ENCODE results near the gene FAM186B. TPM values are rescaled to one million over a fixed set of nuclear protein-coding genes. Genes with fewer than 3 reads are reported as not detected.

FAM186B gene
- total RNA-seq, 1 experiment from 2014 or later: 0.42 TPM

DNA sequence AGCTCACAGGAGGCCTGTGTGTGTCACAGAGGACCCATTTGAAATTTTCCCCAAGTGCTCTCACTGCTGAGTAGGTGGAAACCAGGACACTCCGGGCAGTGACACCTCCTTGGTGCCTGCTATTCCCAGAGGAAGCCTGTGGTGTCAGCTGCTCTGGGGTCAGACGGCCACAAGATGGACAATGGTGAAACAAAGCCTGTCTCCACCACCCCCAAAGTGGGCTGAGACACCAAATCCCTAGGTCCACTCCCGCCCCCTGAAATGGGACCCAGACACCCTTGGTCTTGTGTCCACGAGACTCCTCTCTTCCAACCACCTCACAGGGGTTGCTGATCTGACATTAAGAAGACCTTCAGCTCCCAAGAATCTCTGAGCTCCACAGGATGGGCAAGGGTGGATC is 59.6 kb downstream of the FAM186B start:
- Histone ChIP-seq H3K4me2 (ENCODE audit: low read length) (no peak overlapping the region), H2AFZ (ENCODE audit: low read depth, low read length, poor library complexity, severe bottlenecking) (no peak overlapping the region), H3K4me1 (ENCODE audit: control insufficient read depth in 1 of 2, insufficient read depth in 2 of 2, low read length in 2 of 2) (peaks cover 2% of the 10 kb centered on the region in 2 experiments; a peak in 3 of 4 replicates), H3K9me2 (ENCODE audit: insufficient read depth) (no peaks in the 10 kb centered on the region), H3K9ac (ENCODE audit: low read length) (no peak overlapping the region), H3K4me3 (replicated peaks in 1 of 2; ENCODE audit: low read depth in 1 of 2, low read length in 2 of 2) (no peak overlapping the region), H4K20me1 (ENCODE audit: insufficient read depth) (no peaks in the 10 kb centered on the region), H3K36me3 (ENCODE audit: control insufficient read depth in 1 of 2, insufficient read depth in 2 of 2, low read length in 2 of 2) (peaks cover 0 to 7% of the 10 kb centered on the region in 2 experiments; a peak in 2 of 4 replicates), H3K27me3 (ENCODE audit: insufficient read depth, low read length) (no peaks in the 10 kb centered on the region), H3K79me2 (ENCODE audit: insufficient read depth, low read length) (peaks cover under 1% of the 10 kb centered on the region; the same call in 1 of the 2 replicates), H3K27ac (ENCODE audit: low read depth, low read length) (no peak overlapping the region), H3K9me3 (ENCODE audit: control insufficient read depth in 1 of 2, insufficient read depth in 1 of 2, low read depth in 1 of 2, low read length in 2 of 2) (no peaks in the 10 kb centered on the region)
- intact Hi-C loops (cut with micrococcal nuclease): no loop called here
- TF ChIP-seq JUND (IDR thresholded peaks at IDR 0.05): no peak
- TF ChIP-seq ZNF274 (IDR thresholded peaks at IDR 0.05; ENCODE audit: low read depth, low read length): no peak
- no peak for TF ChIP-seq YY1 (IDR thresholded peaks at IDR 0.05; ENCODE audit: extremely low read depth, insufficient replicate concordance, low read depth, low read length)
- TF ChIP-seq RAD21 (IDR thresholded peaks at IDR 0.05; ENCODE audit: low read depth): no peak
- TF ChIP-seq, protein P1, sequence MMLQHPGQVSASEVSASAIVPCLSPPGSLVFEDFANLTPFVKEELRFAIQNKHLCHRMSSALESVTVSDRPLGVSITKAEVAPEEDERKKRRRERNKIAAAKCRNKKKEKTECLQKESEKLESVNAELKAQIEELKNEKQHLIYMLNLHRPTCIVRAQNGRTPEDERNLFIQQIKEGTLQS (IDR thresholded peaks at IDR 0.05): no peak
- TF ChIP-seq, protein P2, sequence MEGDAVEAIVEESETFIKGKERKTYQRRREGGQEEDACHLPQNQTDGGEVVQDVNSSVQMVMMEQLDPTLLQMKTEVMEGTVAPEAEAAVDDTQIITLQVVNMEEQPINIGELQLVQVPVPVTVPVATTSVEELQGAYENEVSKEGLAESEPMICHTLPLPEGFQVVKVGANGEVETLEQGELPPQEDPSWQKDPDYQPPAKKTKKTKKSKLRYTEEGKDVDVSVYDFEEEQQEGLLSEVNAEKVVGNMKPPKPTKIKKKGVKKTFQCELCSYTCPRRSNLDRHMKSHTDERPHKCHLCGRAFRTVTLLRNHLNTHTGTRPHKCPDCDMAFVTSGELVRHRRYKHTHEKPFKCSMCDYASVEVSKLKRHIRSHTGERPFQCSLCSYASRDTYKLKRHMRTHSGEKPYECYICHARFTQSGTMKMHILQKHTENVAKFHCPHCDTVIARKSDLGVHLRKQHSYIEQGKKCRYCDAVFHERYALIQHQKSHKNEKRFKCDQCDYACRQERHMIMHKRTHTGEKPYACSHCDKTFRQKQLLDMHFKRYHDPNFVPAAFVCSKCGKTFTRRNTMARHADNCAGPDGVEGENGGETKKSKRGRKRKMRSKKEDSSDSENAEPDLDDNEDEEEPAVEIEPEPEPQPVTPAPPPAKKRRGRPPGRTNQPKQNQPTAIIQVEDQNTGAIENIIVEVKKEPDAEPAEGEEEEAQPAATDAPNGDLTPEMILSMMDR (IDR thresholded peaks at IDR 0.05 in 2 of 3, conservative IDR thresholded peaks at IDR 0.05 in 1 of 3; ENCODE audit: borderline replicate concordance in 1 of 3, insufficient read depth in 1 of 3, low read depth in 2 of 3, low read length in 2 of 3): no peak
- TF ChIP-seq, protein P3, sequence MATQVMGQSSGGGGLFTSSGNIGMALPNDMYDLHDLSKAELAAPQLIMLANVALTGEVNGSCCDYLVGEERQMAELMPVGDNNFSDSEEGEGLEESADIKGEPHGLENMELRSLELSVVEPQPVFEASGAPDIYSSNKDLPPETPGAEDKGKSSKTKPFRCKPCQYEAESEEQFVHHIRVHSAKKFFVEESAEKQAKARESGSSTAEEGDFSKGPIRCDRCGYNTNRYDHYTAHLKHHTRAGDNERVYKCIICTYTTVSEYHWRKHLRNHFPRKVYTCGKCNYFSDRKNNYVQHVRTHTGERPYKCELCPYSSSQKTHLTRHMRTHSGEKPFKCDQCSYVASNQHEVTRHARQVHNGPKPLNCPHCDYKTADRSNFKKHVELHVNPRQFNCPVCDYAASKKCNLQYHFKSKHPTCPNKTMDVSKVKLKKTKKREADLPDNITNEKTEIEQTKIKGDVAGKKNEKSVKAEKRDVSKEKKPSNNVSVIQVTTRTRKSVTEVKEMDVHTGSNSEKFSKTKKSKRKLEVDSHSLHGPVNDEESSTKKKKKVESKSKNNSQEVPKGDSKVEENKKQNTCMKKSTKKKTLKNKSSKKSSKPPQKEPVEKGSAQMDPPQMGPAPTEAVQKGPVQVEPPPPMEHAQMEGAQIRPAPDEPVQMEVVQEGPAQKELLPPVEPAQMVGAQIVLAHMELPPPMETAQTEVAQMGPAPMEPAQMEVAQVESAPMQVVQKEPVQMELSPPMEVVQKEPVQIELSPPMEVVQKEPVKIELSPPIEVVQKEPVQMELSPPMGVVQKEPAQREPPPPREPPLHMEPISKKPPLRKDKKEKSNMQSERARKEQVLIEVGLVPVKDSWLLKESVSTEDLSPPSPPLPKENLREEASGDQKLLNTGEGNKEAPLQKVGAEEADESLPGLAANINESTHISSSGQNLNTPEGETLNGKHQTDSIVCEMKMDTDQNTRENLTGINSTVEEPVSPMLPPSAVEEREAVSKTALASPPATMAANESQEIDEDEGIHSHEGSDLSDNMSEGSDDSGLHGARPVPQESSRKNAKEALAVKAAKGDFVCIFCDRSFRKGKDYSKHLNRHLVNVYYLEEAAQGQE (IDR thresholded peaks at IDR 0.05; ENCODE audit: low read depth): no peak
- TF ChIP-seq POLR2AphosphoS5 (IDR thresholded peaks at IDR 0.05; ENCODE audit: low read depth, low read length): no peak
- no peak for TF ChIP-seq EZH2phosphoT487 (IDR thresholded peaks at IDR 0.05; ENCODE audit: borderline replicate concordance)
- TF ChIP-seq ELF1 (IDR thresholded peaks at IDR 0.05; ENCODE audit: borderline replicate concordance, low read depth): no peak
- TF ChIP-seq TCF7L2 (IDR thresholded peaks at IDR 0.05; ENCODE audit: borderline replicate concordance, extremely low read depth, insufficient read depth, insufficient read length): no peak
- TF ChIP-seq FOSL1 (IDR thresholded peaks at IDR 0.05; ENCODE audit: low read depth): no peak
- DNase-seq (ENCODE audit: low read depth, low spot score) (no peak), ATAC-seq (no peak)
- RAD21 ChIA-PET (ENCODE audit: low non-redundant PET in 1 of 2, low total read pairs in 2 of 2, uncharacterized antibody in 2 of 2, unreplicated experiment in 2 of 2): no interaction called here
- CTCF ChIA-PET: interaction anchor here (0.9 kb wide), 1 partner anchor 199 kb away, joined by 3 read pairs; the partner anchor contains the start of gene DNAJC22
- no TSS peak for BruUV-seq (replicated peaks)
- POLR2A ChIA-PET: interaction anchor here (0.8 kb wide), 1 partner anchor 476 kb away, joined by 7 read pairs; no protein-coding TSS in a partner anchor
